ENCODE data around the gene ARHGAP22.

- no peak for TF ChIP-seq CTCF (IDR thresholded peaks at IDR 0.05)
- TF ChIP-seq REST (IDR thresholded peaks at IDR 0.05; ENCODE audit: insufficient read depth in 1 of 2, low read depth in 2 of 2, low read length in 1 of 2), result no peak
These were observed 108.6 kb downstream of the ARHGAP22 start for GRCh38 chr10:48496105-48496830.
